Body of pancreas (tissue), 4 donors: ENCODE results near the gene TMEM220. TPM values are rescaled to one million over a fixed set of nuclear protein-coding genes. Genes with fewer than 3 reads are reported as not detected.
A peak's percentile ranks its signal among the peaks of the same experiment; 100 is the strongest.

Experiments
- ATAC-seq: fragments of 150-250 bp; one replicate; pipeline ENCODE4 v1.9.1; 2016
- DNase-seq, 4 donors: peaks; one replicate each; pipeline ENCODE4 v3.0.0-alpha.2; 2019
- H3K27ac ChIP-seq, 4 donors: fragments of 200-600 bp; sonication (generic); 1 replicate in 3 of 4; 2 replicates in 1 of 4; pipeline versions ENCODE4 v1.5.1 to v1.6.1; 2016 to 2019; ENCODE audit warnings: mild to moderate bottlenecking in 1 of 4, mixed read lengths in 1 of 4, moderate library complexity in 1 of 4
- H3K27me3 ChIP-seq, 2 donors: fragments of 200-600 bp; sonication (generic); one replicate each; pipeline ENCODE4 v1.6.0; 2016; ENCODE audit warnings: mild to moderate bottlenecking in 1 of 2
- H3K36me3 ChIP-seq, 2 donors: fragments of 200-600 bp; sonication (generic); replicated peaks in 1 of 2; 2 replicates each; pipeline ENCODE4 v1.5.1; 2016; ENCODE audit warnings: low read depth in 2 of 2; ENCODE audit not compliant: insufficient read depth in 1 of 2
- H3K4me1 ChIP-seq: fragments of 200-600 bp; sonication (generic); one replicate; pipeline ENCODE4 v1.6.0; 2016
- H3K4me3 ChIP-seq, 2 donors: fragments of 200-600 bp; sonication (generic); 1 replicate in 1 of 2; 2 replicates in 1 of 2; pipeline ENCODE4 v1.5.1; 2016 to 2019
- H3K9me3 ChIP-seq, 3 donors: fragments of 200-600 bp; sonication (generic); 1 replicate in 2 of 3; 2 replicates in 1 of 3; pipeline ENCODE4 v1.5.1; 2016
- CTCF ChIP-seq, 7 experiments: fragments of 450-650 bp in 4 of 7; fragments of 200-600 bp in 3 of 7; sonication (generic) in 3 of 7; IDR thresholded peaks; one replicate each; pipeline ENCODE4 v1.5.1; 2016 to 2019; ENCODE audit warnings: antibody characterized with exemption in 7 of 7
- POLR2A ChIP-seq, 3 donors: fragments of 450-650 bp; IDR thresholded peaks; one replicate each; pipeline ENCODE4 v1.6.1; 2016; ENCODE audit warnings: antibody characterized with exemption in 3 of 3, mild to moderate bottlenecking in 2 of 3
- WGBS, 2 donors: methylation state at CpG; one replicate each; pipeline ENCODE4 v1.1.5; 2017; 5-methylcytosine and 5-hydroxymethylcytosine counted together
- intact Hi-C: fragments of 100-400 bp; cut with DNase I; formaldehyde crosslinking; loops from one replicate; pipeline ENCODE4 v1.15.1; 2023
- total RNA-seq, 2 donors: library from RNA; depleted of rRNA; stranded (reverse); fragments of >200 nt; gene quantifications; one replicate each; pipeline ENCODE4 v1.1.0, GENCODE V29; 2016

Gene TMEM220
- total RNA-seq, 2 donors from 2014 or later, result 4.4 to 11.5 TPM

- no peaks in the 10 kb centered on the region for H3K9me3 ChIP-seq
- H3K4me3 ChIP-seq, result no peak overlapping the region
- no peaks in the 10 kb centered on the region for H3K36me3 ChIP-seq
- 90 to 93% methylated on average over 4 of the region's 4 CpGs for WGBS, 2 donors
- DNase-seq (no peak), ATAC-seq (no peak)
- TF ChIP-seq POLR2A (IDR thresholded peaks at IDR 0.05) (no peak), CTCF (IDR thresholded peaks at IDR 0.05) (no peak)
- H3K27ac ChIP-seq, result no peak overlapping the region
- H3K4me1 ChIP-seq, result no peaks in the 10 kb centered on the region
- intact Hi-C loops, result no loop called here
- no peaks in the 10 kb centered on the region for H3K27me3 ChIP-seq
Observed at GRCh38 chr17:10767232-10767631, 37.4 kb upstream of the TMEM220 start.

GRCh38 chr17:10762037-10762436 lies 32.2 kb upstream of the TMEM220 start:
- no peak for TF ChIP-seq CTCF (IDR thresholded peaks at IDR 0.05)
- Histone ChIP-seq H3K27me3 (no peaks in the 10 kb centered on the region), H3K4me1 (peaks cover 17% of the 10 kb centered on the region), H3K4me3 (no peak overlapping the region), H3K27ac (no peak overlapping the region), H3K9me3 (no peaks in the 10 kb centered on the region), H3K36me3 (no peaks in the 10 kb centered on the region)
- intact Hi-C loops, result no loop called here
- no peak for ATAC-seq
- DNase-seq, result no peak
- WGBS, 2 donors, result 92 to 100% methylated on average over 1 of the region's 1 CpG

- ATAC-seq, result no peak
- 58 to 66% methylated on average over 2 of the region's 2 CpGs for WGBS, 2 donors
Observed at GRCh38 chr17:10761281-10761680, 31.5 kb upstream of the TMEM220 start.

GRCh38 chr17:10758062-10758461 lies 28.2 kb upstream of the TMEM220 start:
- no peak for TF ChIP-seq POLR2A (IDR thresholded peaks at IDR 0.05)
- TF ChIP-seq CTCF (IDR thresholded peaks at IDR 0.05), result no peak
- WGBS, 2 donors, result 28 to 31% methylated on average over 6 of the region's 6 CpGs
- DNase-seq, result peak in 2 of 4 donors; percentile 40 to 55
- no peak for ATAC-seq
- Histone ChIP-seq H3K4me3 (no peak overlapping the region), H3K27me3 (no peaks in the 10 kb centered on the region), H3K4me1 (peaks cover 33% of the 10 kb centered on the region), H3K27ac (no peak overlapping the region), H3K9me3 (no peaks in the 10 kb centered on the region), H3K36me3 (no peaks in the 10 kb centered on the region)
- intact Hi-C loops, result no loop called here

More at GRCh38 chr17:10761281-10761680, 31.5 kb upstream of the TMEM220 start:
- no peaks in the 10 kb centered on the region for H3K9me3 ChIP-seq
- no peak overlapping the region for H3K27ac ChIP-seq
- peaks cover 24% of the 10 kb centered on the region for H3K4me1 ChIP-seq
- H3K36me3 ChIP-seq, result no peaks in the 10 kb centered on the region
- no peak overlapping the region for H3K4me3 ChIP-seq
- intact Hi-C loops, result no loop called here
- DNase-seq, result no peak
- H3K27me3 ChIP-seq, result no peaks in the 10 kb centered on the region
- no peak for TF ChIP-seq POLR2A (IDR thresholded peaks at IDR 0.05)
- TF ChIP-seq CTCF (IDR thresholded peaks at IDR 0.05), result no peak

GRCh38 chr17:10757647-10758046 lies 27.8 kb upstream of the TMEM220 start:
- H3K27me3 ChIP-seq, result no peaks in the 10 kb centered on the region

More at GRCh38 chr17:10757647-10758046, 27.8 kb upstream of the TMEM220 start:
- Histone ChIP-seq H3K27ac (peak overlapping the region in 3 of 4 donors; percentile 42 to 56 (median 51)), H3K36me3 (no peaks in the 10 kb centered on the region), H3K9me3 (no peaks in the 10 kb centered on the region), H3K4me3 (no peak overlapping the region), H3K4me1 (peaks cover 33% of the 10 kb centered on the region)
- WGBS, 2 donors, result 46 to 60% methylated on average over 2 of the region's 2 CpGs
- intact Hi-C loops, result no loop called here
- DNase-seq (no peak), ATAC-seq (no peak)
- TF ChIP-seq CTCF (IDR thresholded peaks at IDR 0.05) (no peak), POLR2A (IDR thresholded peaks at IDR 0.05) (no peak)
